AG10803 (cell line): ENCODE data around the gene KY.

Experiments used
- DNase-seq: peaks from one replicate; pipeline ENCODE4 v3.0.0; 2010; ENCODE audit warnings: low read depth
- H3K4me3 ChIP-seq: 2 replicates; pipeline ENCODE4 v1.5.1; 2011; ENCODE audit warnings: mild to moderate bottlenecking, low read length, control low read depth
- TF ChIP-seq, protein P1 (sequence below): conservative IDR thresholded peaks from 2 replicates; pipeline ENCODE4 v1.5.1; 2011; ENCODE audit warnings: mild to moderate bottlenecking, low read length, control low read depth, inconsistent platforms

The KY gene

DNA sequence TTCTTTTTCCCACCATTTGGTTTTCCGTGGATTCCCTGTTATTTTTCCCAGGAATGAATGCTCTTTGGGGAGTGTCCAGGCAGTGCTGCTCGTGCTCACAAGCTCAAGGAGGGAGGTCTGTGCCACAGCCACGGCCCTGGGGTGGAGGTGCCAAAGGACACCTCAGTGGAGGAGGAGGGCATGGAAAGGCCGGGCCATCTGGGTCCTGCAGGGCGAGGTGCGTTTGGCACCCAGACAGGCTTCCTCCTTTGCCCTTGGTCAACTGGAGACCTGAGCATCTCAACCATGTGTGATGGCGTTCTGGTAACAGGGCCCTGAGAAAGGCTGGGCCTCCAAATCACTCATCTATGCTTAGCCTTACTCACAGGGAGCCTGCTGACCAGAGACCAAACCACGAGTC, 25.4 kb downstream of the KY start:
- DNase-seq = no peak
- no peak overlapping the region for H3K4me3 ChIP-seq
- TF ChIP-seq, protein P1, sequence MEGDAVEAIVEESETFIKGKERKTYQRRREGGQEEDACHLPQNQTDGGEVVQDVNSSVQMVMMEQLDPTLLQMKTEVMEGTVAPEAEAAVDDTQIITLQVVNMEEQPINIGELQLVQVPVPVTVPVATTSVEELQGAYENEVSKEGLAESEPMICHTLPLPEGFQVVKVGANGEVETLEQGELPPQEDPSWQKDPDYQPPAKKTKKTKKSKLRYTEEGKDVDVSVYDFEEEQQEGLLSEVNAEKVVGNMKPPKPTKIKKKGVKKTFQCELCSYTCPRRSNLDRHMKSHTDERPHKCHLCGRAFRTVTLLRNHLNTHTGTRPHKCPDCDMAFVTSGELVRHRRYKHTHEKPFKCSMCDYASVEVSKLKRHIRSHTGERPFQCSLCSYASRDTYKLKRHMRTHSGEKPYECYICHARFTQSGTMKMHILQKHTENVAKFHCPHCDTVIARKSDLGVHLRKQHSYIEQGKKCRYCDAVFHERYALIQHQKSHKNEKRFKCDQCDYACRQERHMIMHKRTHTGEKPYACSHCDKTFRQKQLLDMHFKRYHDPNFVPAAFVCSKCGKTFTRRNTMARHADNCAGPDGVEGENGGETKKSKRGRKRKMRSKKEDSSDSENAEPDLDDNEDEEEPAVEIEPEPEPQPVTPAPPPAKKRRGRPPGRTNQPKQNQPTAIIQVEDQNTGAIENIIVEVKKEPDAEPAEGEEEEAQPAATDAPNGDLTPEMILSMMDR = no peak

DNA sequence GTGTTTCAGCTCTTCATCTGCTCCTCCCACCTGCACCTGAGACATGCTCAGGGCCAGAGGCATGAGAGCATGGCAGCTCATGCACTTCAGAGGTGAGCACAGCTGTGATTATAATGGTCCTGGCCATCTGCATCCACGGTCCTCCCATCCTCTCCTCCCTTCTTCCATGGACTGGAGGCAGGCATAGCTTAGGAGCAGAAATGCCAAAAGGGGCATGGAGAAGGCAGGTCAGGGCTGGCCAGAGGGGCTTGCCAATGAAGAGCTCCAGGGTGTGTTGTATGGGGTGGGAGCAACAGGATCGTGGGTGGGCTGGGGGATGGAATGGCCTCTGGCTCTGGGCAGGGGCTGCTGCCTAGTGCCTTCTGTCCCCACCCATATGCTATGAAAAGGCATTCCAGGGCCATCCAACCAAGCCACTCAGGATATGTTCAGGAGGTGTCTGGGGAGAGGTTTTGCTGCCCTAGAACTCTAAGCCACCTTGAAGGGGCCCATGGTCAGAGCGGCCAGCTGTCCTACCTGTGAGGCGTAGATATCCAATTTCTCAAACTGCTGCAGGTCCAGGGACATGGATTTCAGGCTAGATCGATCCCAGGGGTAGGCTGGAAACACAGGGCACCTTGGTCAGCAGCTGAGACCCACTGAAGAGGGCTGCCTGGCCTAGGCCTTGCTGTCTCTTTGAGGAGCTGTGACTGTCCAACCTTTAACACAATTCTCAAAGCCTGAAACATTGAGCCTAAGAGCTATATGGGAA, 26.1 kb downstream of the KY start:
- H3K4me3 ChIP-seq = no peak overlapping the region
- TF ChIP-seq, protein P1 = no peak
- no peak for DNase-seq

DNA sequence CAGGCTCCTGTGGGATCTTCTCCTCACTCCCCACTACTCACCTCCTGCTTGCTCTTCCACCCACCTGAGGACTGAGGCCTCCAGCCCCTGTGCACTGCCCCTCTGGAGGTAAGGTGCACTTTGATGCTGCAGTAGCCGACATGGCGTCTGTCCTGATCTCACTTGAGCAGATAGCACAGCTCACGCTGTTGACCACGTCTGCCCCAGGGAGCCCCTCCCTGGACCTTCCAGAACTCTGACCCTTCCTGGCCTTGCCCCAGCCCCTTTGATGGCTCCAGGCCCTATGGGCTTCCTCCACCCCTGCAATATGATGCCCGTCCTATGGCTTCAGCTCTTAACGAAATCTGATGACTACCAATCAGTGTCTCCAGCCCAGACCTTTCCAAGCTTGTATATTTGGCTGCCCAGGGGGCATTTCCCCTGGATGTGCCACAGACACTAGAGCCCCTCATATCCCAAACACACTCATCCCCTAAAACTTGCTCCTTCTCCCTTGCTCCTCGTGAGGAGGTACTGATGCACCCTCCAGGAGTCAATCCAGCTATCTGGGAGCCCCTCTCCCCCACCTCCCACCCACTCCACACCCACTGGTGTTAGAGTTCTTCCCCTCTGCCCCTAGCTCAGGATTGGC, 27.1 kb downstream of the KY start:
- TF ChIP-seq, protein P1 = no peak
- no peak for DNase-seq
- H3K4me3 ChIP-seq = no peak overlapping the region

DNA sequence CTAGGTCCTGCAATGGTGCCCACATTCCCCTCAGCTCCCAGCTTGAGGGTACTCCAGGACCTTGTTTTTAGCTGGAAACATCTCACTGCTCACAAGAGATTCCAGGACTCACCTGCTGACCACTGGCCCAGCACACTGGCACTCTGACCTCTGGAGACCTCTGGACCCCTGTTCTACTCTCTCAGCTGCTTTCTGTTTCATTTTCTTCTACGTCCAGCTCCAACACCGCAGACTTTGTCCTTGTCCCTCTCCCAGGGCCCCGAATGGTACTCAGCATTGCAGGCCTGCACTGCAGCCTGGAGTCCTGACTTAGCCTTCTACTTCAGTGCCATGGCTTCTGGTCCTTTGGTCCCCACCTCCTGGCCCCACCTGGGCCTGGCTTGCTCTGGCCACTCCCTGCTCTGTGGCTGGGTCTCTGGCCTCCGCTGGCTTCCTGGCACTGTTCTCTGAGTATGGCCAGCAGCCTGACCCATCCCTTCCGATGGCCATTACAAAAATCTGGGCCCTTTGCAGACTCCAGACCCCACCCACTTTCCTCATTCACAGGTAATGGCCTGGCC, 27.9 kb downstream of the KY start:
- no peak overlapping the region for H3K4me3 ChIP-seq
- DNase-seq = no peak
- TF ChIP-seq, protein P1 = no peak

DNA sequence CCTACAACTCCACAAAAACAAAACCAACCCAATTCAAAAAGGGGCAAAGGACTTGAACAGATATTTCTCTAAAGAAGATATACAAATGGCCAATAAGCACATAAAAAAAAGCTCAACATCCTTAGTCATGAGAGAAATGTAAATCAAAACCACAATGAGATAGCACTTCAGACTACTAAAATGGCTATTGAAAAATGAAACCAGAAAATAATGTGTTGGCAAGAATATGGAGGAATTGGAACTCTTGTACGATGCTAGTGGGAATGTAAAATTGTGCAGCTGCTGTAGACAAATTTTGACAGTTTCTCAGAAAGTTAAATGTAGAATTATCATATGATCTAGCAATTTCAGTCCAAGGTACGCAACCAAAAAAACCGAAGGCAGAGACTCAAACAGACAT, 29.0 kb downstream of the KY start:
- no peak for DNase-seq
- H3K4me3 ChIP-seq = no peak overlapping the region
- TF ChIP-seq, protein P1 = no peak

DNA sequence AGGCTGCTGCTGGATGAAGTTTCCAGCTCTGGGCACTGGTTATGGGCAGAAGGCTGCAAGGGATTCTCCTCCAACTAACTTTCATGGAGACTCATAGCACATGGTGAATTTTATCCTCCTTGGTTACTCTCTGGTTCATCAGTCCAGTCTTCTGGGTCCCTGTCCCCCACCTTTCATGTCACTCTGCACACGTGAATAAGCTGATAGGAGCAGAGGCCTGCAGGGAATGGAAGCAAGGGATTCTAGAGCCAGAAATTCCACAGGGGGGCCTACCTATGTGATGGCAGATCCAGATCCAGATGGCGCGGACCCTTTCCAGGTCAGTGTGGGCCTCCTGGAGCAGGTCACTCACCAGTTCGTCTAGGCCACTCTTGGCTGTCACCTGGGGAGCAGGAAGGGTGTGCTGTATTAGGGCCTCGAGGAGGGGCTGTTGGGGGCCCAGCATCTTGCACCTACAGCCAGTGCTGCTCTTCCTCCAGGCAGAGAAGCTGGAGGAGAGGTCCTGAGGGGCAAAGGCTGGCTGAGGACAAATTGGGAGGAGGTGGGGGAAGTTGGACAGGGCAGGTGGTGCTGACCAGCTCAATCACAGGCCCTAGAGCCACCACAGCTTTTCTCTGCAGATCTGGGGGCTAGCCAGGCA, 30.2 kb downstream of the KY start:
- TF ChIP-seq, protein P1 = no peak
- no peak overlapping the region for H3K4me3 ChIP-seq
- DNase-seq = no peak
